HepG2 (cell line): Measurements from ENCODE around the gene FXR2. TPM values are rescaled to one million over a fixed set of nuclear protein-coding genes. Genes with fewer than 3 reads are reported as not detected.

Experiments used
- BRD4 ChIP-seq: sonication (generic); formaldehyde crosslinking; IDR thresholded peaks from 2 replicates; pipeline ENCODE4 v1.4.0; 2020; ENCODE audit warnings: missing genetic modification reagents
- ERF ChIP-seq: IDR thresholded peaks from 2 replicates; pipeline ENCODE4 v1.6.1; 2018; ENCODE audit warnings: missing biosample characterization, missing genetic modification reagents
- HOXA3 ChIP-seq: sonication (generic); formaldehyde crosslinking; IDR thresholded peaks from 2 replicates; pipeline ENCODE4 v1.5.0; 2020; ENCODE audit warnings: missing genetic modification reagents
- KAT8 ChIP-seq: IDR thresholded peaks from 2 replicates; pipeline ENCODE4 v1.6.1; 2016; ENCODE audit warnings: missing genetic modification reagents, missing compliant biosample characterization
- KLF16 ChIP-seq, 2 experiments: sonication (generic) in 1 of 2; formaldehyde crosslinking in 1 of 2; IDR thresholded peaks; 2 replicates each; pipeline versions ENCODE4 v1.6.1 to v1.8.0; 2016 to 2023; ENCODE audit warnings: missing genetic modification reagents in 2 of 2, missing compliant biosample characterization in 1 of 2
- MZF1 ChIP-seq: sonication (generic); formaldehyde crosslinking; IDR thresholded peaks from 2 replicates; pipeline ENCODE4 v1.8.1; 2023; ENCODE audit warnings: mild to moderate bottlenecking, missing genetic modification reagents, borderline replicate concordance
- NCOA2 ChIP-seq: sonication (generic); formaldehyde crosslinking; IDR thresholded peaks from 2 replicates; pipeline ENCODE4 v1.8.0; 2022; ENCODE audit warnings: inconsistent platforms
- PITX1 ChIP-seq: sonication (generic); formaldehyde crosslinking; IDR thresholded peaks from 2 replicates; pipeline ENCODE4 v1.5.1; 2020; ENCODE audit warnings: mild to moderate bottlenecking, missing genetic modification reagents
- SMAD3 ChIP-seq: sonication (generic); formaldehyde crosslinking; IDR thresholded peaks from 2 replicates; pipeline ENCODE4 v1.4.0; 2020; ENCODE audit warnings: missing genetic modification reagents
- TEAD3 ChIP-seq: optimal IDR thresholded peaks from 2 replicates; pipeline ENCODE3; 2016; ENCODE audit warnings: borderline replicate concordance
- TGIF2 ChIP-seq: IDR thresholded peaks from 2 replicates; pipeline ENCODE4 v1.6.1; 2016; ENCODE audit warnings: control low read depth, missing compliant biosample characterization
- ZBTB7B ChIP-seq: sonication (generic); formaldehyde crosslinking; IDR thresholded peaks from 2 replicates; pipeline ENCODE4 v1.4.0; 2020; ENCODE audit warnings: missing genetic modification reagents
- ZNF124 ChIP-seq: sonication (generic); formaldehyde crosslinking; IDR thresholded peaks from 2 replicates; pipeline ENCODE4 v1.4.0; 2020; ENCODE audit warnings: missing genetic modification reagents
- ZNF230 ChIP-seq: sonication (generic); formaldehyde crosslinking; IDR thresholded peaks from 2 replicates; pipeline ENCODE4 v1.4.0; 2020; ENCODE audit warnings: mild to moderate bottlenecking, missing genetic modification reagents
- ZNF263 ChIP-seq: sonication (generic); formaldehyde crosslinking; IDR thresholded peaks from 2 replicates; pipeline ENCODE4 v1.4.0; 2020; ENCODE audit warnings: missing genetic modification reagents
- ZNF451 ChIP-seq: sonication (generic); formaldehyde crosslinking; IDR thresholded peaks from 2 replicates; pipeline ENCODE4 v1.5.0; 2020; ENCODE audit warnings: mild to moderate bottlenecking, missing genetic modification reagents
- ZNF574 ChIP-seq: sonication (generic); formaldehyde crosslinking; IDR thresholded peaks from 2 replicates; pipeline ENCODE4 v1.4.0; 2020; ENCODE audit warnings: missing genetic modification reagents
- ZSCAN25 ChIP-seq: sonication (generic); formaldehyde crosslinking; IDR thresholded peaks from 2 replicates; pipeline ENCODE4 v1.8.0; 2022; ENCODE audit warnings: mild to moderate bottlenecking, missing genetic modification reagents
- polyA plus RNA-seq, 8 experiments: library from polyadenylated mRNA; depleted of rRNA in 3 of 8; stranded (reverse) in 7 of 8; unstranded in 1 of 8; fragments of >200 nt; fragmentation: Illumina TruSeq in 4 of 8; extraction: Trizol in 4 of 8; gene quantifications; 2 replicates each; pipeline versions ENCODE4 v1.2.1 to v1.2.3, GENCODE V29; 2011 to 2016; ENCODE audit warnings: low read depth in 4 of 8, missing spikeins in 1 of 8, mixed read lengths in 1 of 8; ENCODE audit not compliant: insufficient read depth in 1 of 8
- total RNA-seq, 5 experiments: library from RNA; depleted of rRNA; stranded (reverse); fragments of >200 nt; fragmentation: Illumina TruSeq; extraction: Trizol; gene quantifications; 2 replicates each; pipeline ENCODE4 v1.2.3, GENCODE V29; 2016; ENCODE audit warnings: low read depth in 1 of 5
- TF ChIP-seq, protein P1 (sequence below): sonication (generic); formaldehyde crosslinking; IDR thresholded peaks from 2 replicates; pipeline ENCODE4 v1.9.0; 2022; ENCODE audit warnings: low read depth, missing genetic modification reagents
- TF ChIP-seq, protein P2 (sequence below): sonication (generic); formaldehyde crosslinking; IDR thresholded peaks from 2 replicates; pipeline ENCODE4 v1.4.0; 2020; ENCODE audit warnings: missing genetic modification reagents, borderline replicate concordance
- TF ChIP-seq, protein P3 (sequence below): sonication (generic); formaldehyde crosslinking; IDR thresholded peaks from 2 replicates; pipeline ENCODE4 v1.9.0; 2021; ENCODE audit warnings: missing genetic modification reagents, borderline replicate concordance

FXR2 gene
- total and polyA plus RNA-seq, 2 of the 13 experiments (the other 11 are each of a cell fraction or from before 2014, with no cell fraction given), result 20.9 to 24.4 TPM

GRCh38 chr17:7551396-7551795 is 63.3 kb downstream of the FXR2 start (continued):
- TF ChIP-seq ERF (CRISPR knock-in tag) (peak; percentile 54; the same call in 1 of the 2 replicates), MZF1 (CRISPR knock-in tag) (no peak), ZSCAN25 (CRISPR knock-in tag) (peak; percentile 95), ZNF451 (CRISPR knock-in tag) (no peak), ZNF574 (CRISPR knock-in tag) (0 out of 2 replicates have a peak, but pooled peaks have one; percentile 4), KLF16 (CRISPR knock-in tag; IDR thresholded peaks at IDR 0.05) (peak in 1 of 2 experiments; percentile 48; a peak in 1 of 4 replicates), KAT8 (peak; percentile 44; the same call in 1 of the 2 replicates), BRD4 (CRISPR knock-in tag) (no peak), ZNF124 (CRISPR knock-in tag) (no peak), TGIF2 (CRISPR knock-in tag) (no peak), SMAD3 (CRISPR knock-in tag) (no peak; the same call in 1 of the 2 replicates), TEAD3 (peak; percentile 91), ZNF263 (peak; percentile 68), NCOA2 (peak; percentile 32; the same call in 1 of the 2 replicates), PITX1 (0 out of 2 replicates have a peak, but pooled peaks have one; percentile 24), HOXA3 (0 out of 2 replicates have a peak, but pooled peaks have one; percentile 31), ZBTB7B (CRISPR knock-in tag) (peak; percentile 57; the same call in 1 of the 2 replicates), ZNF230 (0 out of 2 replicates have a peak, but pooled peaks have one; percentile 35)
- TF ChIP-seq, protein P1, sequence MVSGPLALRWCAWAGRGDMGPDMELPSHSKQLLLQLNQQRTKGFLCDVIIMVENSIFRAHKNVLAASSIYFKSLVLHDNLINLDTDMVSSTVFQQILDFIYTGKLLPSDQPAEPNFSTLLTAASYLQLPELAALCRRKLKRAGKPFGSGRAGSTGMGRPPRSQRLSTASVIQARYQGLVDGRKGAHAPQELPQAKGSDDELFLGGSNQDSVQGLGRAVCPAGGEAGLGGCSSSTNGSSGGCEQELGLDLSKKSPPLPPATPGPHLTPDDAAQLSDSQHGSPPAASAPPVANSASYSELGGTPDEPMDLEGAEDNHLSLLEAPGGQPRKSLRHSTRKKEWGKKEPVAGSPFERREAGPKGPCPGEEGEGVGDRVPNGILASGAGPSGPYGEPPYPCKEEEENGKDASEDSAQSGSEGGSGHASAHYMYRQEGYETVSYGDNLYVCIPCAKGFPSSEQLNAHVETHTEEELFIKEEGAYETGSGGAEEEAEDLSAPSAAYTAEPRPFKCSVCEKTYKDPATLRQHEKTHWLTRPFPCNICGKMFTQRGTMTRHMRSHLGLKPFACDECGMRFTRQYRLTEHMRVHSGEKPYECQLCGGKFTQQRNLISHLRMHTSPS (CRISPR knock-in tag), result no peak
- TF ChIP-seq, protein P2, sequence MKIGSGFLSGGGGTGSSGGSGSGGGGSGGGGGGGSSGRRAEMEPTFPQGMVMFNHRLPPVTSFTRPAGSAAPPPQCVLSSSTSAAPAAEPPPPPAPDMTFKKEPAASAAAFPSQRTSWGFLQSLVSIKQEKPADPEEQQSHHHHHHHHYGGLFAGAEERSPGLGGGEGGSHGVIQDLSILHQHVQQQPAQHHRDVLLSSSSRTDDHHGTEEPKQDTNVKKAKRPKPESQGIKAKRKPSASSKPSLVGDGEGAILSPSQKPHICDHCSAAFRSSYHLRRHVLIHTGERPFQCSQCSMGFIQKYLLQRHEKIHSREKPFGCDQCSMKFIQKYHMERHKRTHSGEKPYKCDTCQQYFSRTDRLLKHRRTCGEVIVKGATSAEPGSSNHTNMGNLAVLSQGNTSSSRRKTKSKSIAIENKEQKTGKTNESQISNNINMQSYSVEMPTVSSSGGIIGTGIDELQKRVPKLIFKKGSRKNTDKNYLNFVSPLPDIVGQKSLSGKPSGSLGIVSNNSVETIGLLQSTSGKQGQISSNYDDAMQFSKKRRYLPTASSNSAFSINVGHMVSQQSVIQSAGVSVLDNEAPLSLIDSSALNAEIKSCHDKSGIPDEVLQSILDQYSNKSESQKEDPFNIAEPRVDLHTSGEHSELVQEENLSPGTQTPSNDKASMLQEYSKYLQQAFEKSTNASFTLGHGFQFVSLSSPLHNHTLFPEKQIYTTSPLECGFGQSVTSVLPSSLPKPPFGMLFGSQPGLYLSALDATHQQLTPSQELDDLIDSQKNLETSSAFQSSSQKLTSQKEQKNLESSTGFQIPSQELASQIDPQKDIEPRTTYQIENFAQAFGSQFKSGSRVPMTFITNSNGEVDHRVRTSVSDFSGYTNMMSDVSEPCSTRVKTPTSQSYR (CRISPR knock-in tag), result peak; percentile 98
- TF ChIP-seq, protein P3, sequence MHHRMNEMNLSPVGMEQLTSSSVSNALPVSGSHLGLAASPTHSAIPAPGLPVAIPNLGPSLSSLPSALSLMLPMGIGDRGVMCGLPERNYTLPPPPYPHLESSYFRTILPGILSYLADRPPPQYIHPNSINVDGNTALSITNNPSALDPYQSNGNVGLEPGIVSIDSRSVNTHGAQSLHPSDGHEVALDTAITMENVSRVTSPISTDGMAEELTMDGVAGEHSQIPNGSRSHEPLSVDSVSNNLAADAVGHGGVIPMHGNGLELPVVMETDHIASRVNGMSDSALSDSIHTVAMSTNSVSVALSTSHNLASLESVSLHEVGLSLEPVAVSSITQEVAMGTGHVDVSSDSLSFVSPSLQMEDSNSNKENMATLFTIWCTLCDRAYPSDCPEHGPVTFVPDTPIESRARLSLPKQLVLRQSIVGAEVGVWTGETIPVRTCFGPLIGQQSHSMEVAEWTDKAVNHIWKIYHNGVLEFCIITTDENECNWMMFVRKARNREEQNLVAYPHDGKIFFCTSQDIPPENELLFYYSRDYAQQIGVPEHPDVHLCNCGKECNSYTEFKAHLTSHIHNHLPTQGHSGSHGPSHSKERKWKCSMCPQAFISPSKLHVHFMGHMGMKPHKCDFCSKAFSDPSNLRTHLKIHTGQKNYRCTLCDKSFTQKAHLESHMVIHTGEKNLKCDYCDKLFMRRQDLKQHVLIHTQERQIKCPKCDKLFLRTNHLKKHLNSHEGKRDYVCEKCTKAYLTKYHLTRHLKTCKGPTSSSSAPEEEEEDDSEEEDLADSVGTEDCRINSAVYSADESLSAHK (CRISPR knock-in tag), result no peak
